ENCODE results near the gene EPHB1.

EPHB1 gene

DNA sequence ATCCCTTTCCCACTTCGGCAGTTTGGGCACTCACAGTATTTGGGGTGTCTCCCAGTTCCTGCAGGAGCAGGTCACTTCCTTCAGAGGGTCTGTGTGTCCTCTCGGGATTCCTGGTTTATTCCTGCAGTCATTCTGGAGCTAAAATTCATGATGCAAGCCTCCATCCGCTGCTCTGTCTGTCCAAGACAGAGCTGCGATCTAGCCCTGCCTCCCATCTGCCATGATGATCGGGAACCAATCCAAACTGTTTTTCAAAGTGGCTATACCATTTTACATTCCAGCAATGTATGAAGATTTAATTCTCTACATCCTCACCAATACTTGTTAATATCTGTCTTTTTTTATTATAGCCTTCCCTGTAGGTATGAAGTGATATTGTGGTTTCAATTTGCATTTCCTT, 273.0 kb downstream of the EPHB1 start:
- TF ChIP-seq POLR2AphosphoS5 (IDR thresholded peaks at IDR 0.05; ENCODE audit: low read depth, low read length), result no peak
- no peak for TF ChIP-seq SIN3A (IDR thresholded peaks at IDR 0.05; ENCODE audit: borderline replicate concordance, insufficient read depth, low read length)
- no peak for TF ChIP-seq REST (IDR thresholded peaks at IDR 0.05; ENCODE audit: insufficient read depth in 1 of 2, low read depth in 2 of 2, low read length in 2 of 2)
- TF ChIP-seq TAF1 (IDR thresholded peaks at IDR 0.05; ENCODE audit: borderline replicate concordance, insufficient read depth, low read length), result no peak
- no peak for TF ChIP-seq FOXP2 (optimal IDR thresholded peaks at IDR 0.05; ENCODE audit: borderline replicate concordance, extremely low read depth, extremely low read length, insufficient read depth)

DNA sequence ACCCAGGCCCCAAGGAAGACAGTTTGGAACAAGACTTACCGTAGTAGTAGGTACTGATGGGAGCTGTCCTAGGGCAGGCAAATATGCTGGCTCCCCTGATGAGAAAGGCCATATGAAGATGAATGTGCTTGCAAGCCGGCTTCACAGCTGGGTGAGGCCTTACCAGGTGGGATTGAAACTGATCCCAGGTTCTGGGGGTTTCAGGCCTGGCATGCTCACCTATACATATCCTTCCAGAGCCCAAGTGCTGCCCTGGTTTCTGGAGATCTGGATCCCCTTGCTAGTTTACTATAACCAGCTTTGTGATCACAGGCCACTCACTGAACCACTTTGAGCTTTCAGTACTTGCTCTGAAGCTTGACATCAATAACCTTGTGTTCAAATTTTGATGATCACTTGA, 274.3 kb downstream of the EPHB1 start:
- TF ChIP-seq TAF1 (IDR thresholded peaks at IDR 0.05; ENCODE audit: borderline replicate concordance, insufficient read depth, low read length) (no peak), POLR2AphosphoS5 (IDR thresholded peaks at IDR 0.05; ENCODE audit: low read depth, low read length) (no peak), REST (IDR thresholded peaks at IDR 0.05; ENCODE audit: insufficient read depth in 1 of 2, low read depth in 2 of 2, low read length in 2 of 2) (no peak), FOXP2 (optimal IDR thresholded peaks at IDR 0.05; ENCODE audit: borderline replicate concordance, extremely low read depth, extremely low read length, insufficient read depth) (no peak), SIN3A (IDR thresholded peaks at IDR 0.05; ENCODE audit: borderline replicate concordance, insufficient read depth, low read length) (no peak)

DNA sequence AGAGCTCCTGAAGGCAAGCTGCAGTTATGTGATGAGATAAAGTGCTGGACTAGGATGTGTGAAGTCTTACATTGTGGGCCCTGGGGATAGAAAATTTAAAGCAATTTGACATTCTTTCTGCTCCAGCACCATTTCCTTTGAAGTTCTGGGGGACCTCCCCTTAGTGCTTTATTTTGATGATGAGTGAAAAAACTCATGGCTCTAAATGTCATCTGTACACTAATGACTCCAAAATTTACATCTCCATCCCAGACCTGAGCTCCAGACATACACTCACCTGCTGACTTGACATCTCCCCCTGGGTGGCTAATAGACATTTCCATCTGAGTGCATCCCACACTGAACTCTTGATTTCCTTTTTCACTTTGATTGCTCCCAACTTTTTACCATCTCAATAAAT, 276.4 kb downstream of the EPHB1 start:
- TF ChIP-seq REST (IDR thresholded peaks at IDR 0.05; ENCODE audit: insufficient read depth in 1 of 2, low read depth in 2 of 2, low read length in 2 of 2) (no peak), TAF1 (IDR thresholded peaks at IDR 0.05; ENCODE audit: borderline replicate concordance, insufficient read depth, low read length) (no peak), SIN3A (IDR thresholded peaks at IDR 0.05; ENCODE audit: borderline replicate concordance, insufficient read depth, low read length) (no peak), FOXP2 (optimal IDR thresholded peaks at IDR 0.05; ENCODE audit: borderline replicate concordance, extremely low read depth, extremely low read length, insufficient read depth) (no peak), POLR2AphosphoS5 (IDR thresholded peaks at IDR 0.05; ENCODE audit: low read depth, low read length) (no peak)

DNA sequence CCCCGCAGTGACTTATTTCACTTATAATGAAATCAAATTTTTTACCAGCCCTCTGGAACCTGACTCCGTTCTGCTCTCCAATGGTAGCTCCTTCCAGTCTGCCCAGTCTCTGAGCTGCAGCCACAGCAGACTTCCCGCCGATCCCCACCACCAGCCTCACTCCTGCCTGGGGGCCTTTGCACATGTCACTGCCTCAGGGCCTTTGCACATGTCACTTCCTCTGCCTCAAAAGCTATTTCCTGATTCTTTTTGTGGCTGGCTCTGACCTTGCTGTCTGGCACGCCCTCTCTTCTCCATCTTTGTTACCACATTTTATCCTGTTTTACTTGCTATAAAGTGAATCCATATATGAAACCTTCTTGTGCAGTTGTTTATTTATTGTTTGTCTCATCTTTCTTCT, 277.4 kb downstream of the EPHB1 start:
- no peak for TF ChIP-seq FOXP2 (optimal IDR thresholded peaks at IDR 0.05; ENCODE audit: borderline replicate concordance, extremely low read depth, extremely low read length, insufficient read depth)
- no peak for TF ChIP-seq SIN3A (IDR thresholded peaks at IDR 0.05; ENCODE audit: borderline replicate concordance, insufficient read depth, low read length)

GRCh38 chr3:135075157-135075556, 280.1 kb downstream of the EPHB1 start:
- TF ChIP-seq REST (IDR thresholded peaks at IDR 0.05; ENCODE audit: insufficient read depth in 1 of 2, low read depth in 2 of 2, low read length in 2 of 2), result no peak
- no peak for TF ChIP-seq FOXP2 (optimal IDR thresholded peaks at IDR 0.05; ENCODE audit: borderline replicate concordance, extremely low read depth, extremely low read length, insufficient read depth)
- TF ChIP-seq TAF1 (IDR thresholded peaks at IDR 0.05; ENCODE audit: borderline replicate concordance, insufficient read depth, low read length), result no peak
- no peak for TF ChIP-seq SIN3A (IDR thresholded peaks at IDR 0.05; ENCODE audit: borderline replicate concordance, insufficient read depth, low read length)
- no peak for TF ChIP-seq POLR2AphosphoS5 (IDR thresholded peaks at IDR 0.05; ENCODE audit: low read depth, low read length)

All from PFSK-1 (cell line).